H1 (cell line): ENCODE results near the gene TEAD1. TPM values are rescaled to one million over a fixed set of nuclear protein-coding genes. Genes with fewer than 3 reads are reported as not detected.

Source experiments
- CTCF ChIA-PET: fragments of 300-600 bp; sonication (Branson Sonifier 250); formaldehyde crosslinking; loops from one replicate; lab custom pipeline; 2021; ENCODE audit not compliant: partially characterized antibody; lab: Charles Lee
- POLR2A ChIA-PET: fragments of 300-600 bp; sonication (Branson Sonifier 250); formaldehyde crosslinking; loops from one replicate; lab custom pipeline; 2021; ENCODE audit warnings: inconsistent platforms; ENCODE audit not compliant: partially characterized antibody; lab: Charles Lee
- DNase-seq, 2 experiments: peaks; one replicate each; pipeline versions ENCODE4 v3.0.0 to v3.0.0-alpha.2; 2010 to 2022; ENCODE audit warnings: low spot score in 2 of 2, low read depth in 1 of 2, mixed read lengths in 1 of 2
- FAIRE-seq: peaks from 2 replicates; lab custom pipeline; 2011; peaks lifted over from hg19 to GRCh38; lab: Jason Lieb, UNC
- H2AFZ ChIP-seq: 2 replicates; pipeline ENCODE4 v1.8.1; 2012; ENCODE audit warnings: low read length, inconsistent platforms
- H2AK5ac ChIP-seq: 2 replicates; pipeline ENCODE4 v1.6.1; 2013; ENCODE audit warnings: low read depth, low read length
- H2BK120ac ChIP-seq: replicated peaks from 2 replicates; pipeline ENCODE3; 2013; ENCODE audit warnings: low read depth, low read length, inconsistent platforms
- H2BK12ac ChIP-seq: 2 replicates; pipeline ENCODE4 v1.6.1; 2013; ENCODE audit warnings: low read depth, low read length
- H2BK15ac ChIP-seq: 2 replicates; pipeline ENCODE4 v1.6.1; 2013; ENCODE audit warnings: low read length
- H2BK20ac ChIP-seq: 2 replicates; pipeline ENCODE4 v1.6.1; 2013; ENCODE audit warnings: low read length
- H2BK5ac ChIP-seq: 2 replicates; pipeline ENCODE4 v1.6.1; 2013; ENCODE audit warnings: low read depth, low read length
- H3K14ac ChIP-seq: 2 replicates; pipeline ENCODE4 v1.6.1; 2013; ENCODE audit warnings: inconsistent platforms; ENCODE audit not compliant: insufficient read length
- H3K18ac ChIP-seq: 2 replicates; pipeline ENCODE4 v1.6.1; 2013; ENCODE audit warnings: low read length; ENCODE audit errors: extremely low read depth
- H3K23ac ChIP-seq: 2 replicates; pipeline ENCODE4 v1.6.1; 2013; ENCODE audit warnings: inconsistent platforms; ENCODE audit not compliant: insufficient read length
- H3K23me2 ChIP-seq: 2 replicates; pipeline ENCODE4 v1.6.1; 2013; ENCODE audit warnings: low read depth, low read length
- H3K27ac ChIP-seq: 2 replicates; pipeline ENCODE4 v1.6.1; 2011; ENCODE audit warnings: low read depth, low read length, inconsistent platforms
- H3K27me3 ChIP-seq, 4 experiments: replicated peaks in 1 of 4; 1 replicate in 1 of 4; 2 replicates in 3 of 4; pipeline versions ENCODE4 v1.6.1 to v1.8.1; 2011 to 2013; ENCODE audit warnings: low read length in 3 of 4, mild to moderate bottlenecking in 3 of 4, inconsistent platforms in 2 of 4, mixed read lengths in 2 of 4, moderate library complexity in 1 of 4; ENCODE audit not compliant: control insufficient read depth in 3 of 4, insufficient read depth in 3 of 4; ENCODE audit errors: extremely low read depth in 1 of 4
- H3K36me3 ChIP-seq, 4 experiments: 2 replicates each; pipeline versions ENCODE4 v1.6.1 to v1.8.1; 2011 to 2013; ENCODE audit warnings: mild to moderate bottlenecking in 4 of 4, low read length in 3 of 4, moderate library complexity in 2 of 4, control low read depth in 1 of 4, inconsistent platforms in 1 of 4; ENCODE audit not compliant: insufficient read depth in 4 of 4, control insufficient read depth in 2 of 4
- H3K4ac ChIP-seq: replicated peaks from 2 replicates; pipeline ENCODE3; 2013; ENCODE audit warnings: low read length, low read depth, mixed read lengths, inconsistent platforms; ENCODE audit not compliant: insufficient read length
- H3K4me1 ChIP-seq, 4 experiments: replicated peaks in 1 of 4; 1 replicate in 1 of 4; 2 replicates in 3 of 4; pipeline versions ENCODE4 v1.6.1 to v1.8.1; 2011 to 2013; ENCODE audit warnings: low read length in 3 of 4, inconsistent platforms in 2 of 4, mixed read lengths in 1 of 4; ENCODE audit not compliant: insufficient read depth in 4 of 4, control insufficient read depth in 3 of 4
- H3K4me2 ChIP-seq, 2 experiments: 2 replicates each; pipeline versions ENCODE4 v1.6.1 to v1.8.1; 2011 to 2013; ENCODE audit warnings: low read depth in 2 of 2, low read length in 2 of 2, control low read depth in 1 of 2, inconsistent platforms in 1 of 2, mild to moderate bottlenecking in 1 of 2; ENCODE audit not compliant: insufficient read depth in 1 of 2
- H3K4me3 ChIP-seq, 4 experiments: fragments of 200-600, 300-600 bp in 1 of 4; sonication (generic), shearing (Covaris generic), sonication (Bioruptor Twin) in 1 of 4; 2 replicates each; pipeline versions ENCODE4 v1.5.1 to v1.8.1; 2011 to 2016; ENCODE audit warnings: low read length in 4 of 4, low read depth in 3 of 4, control low read depth in 2 of 4, inconsistent platforms in 2 of 4, mild to moderate bottlenecking in 2 of 4, mixed read lengths in 1 of 4, moderate library complexity in 1 of 4; ENCODE audit not compliant: insufficient read depth in 2 of 4; ENCODE audit errors: extremely low read depth in 1 of 4
- H3K56ac ChIP-seq: replicated peaks from 2 replicates; pipeline ENCODE3; 2013; ENCODE audit warnings: low read depth, mild to moderate bottlenecking, mixed read lengths, low read length, inconsistent platforms; ENCODE audit not compliant: insufficient read length
- H3K79me1 ChIP-seq: 2 replicates; pipeline ENCODE4 v1.6.1; 2013; ENCODE audit warnings: low read depth, low read length, control low read depth
- H3K79me2 ChIP-seq, 2 experiments: 2 replicates each; pipeline versions ENCODE4 v1.6.1 to v1.8.1; 2012 to 2013; ENCODE audit warnings: low read length in 2 of 2, mild to moderate bottlenecking in 2 of 2, inconsistent platforms in 1 of 2; ENCODE audit not compliant: insufficient read depth in 2 of 2, control insufficient read depth in 1 of 2
- H3K9ac ChIP-seq, 4 experiments: replicated peaks in 1 of 4; 1 replicate in 1 of 4; 2 replicates in 3 of 4; pipeline versions ENCODE4 v1.6.1 to v1.8.1; 2011 to 2013; ENCODE audit warnings: low read depth in 3 of 4, low read length in 3 of 4, control low read depth in 2 of 4, mild to moderate bottlenecking in 2 of 4, moderate library complexity in 2 of 4, inconsistent platforms in 1 of 4; ENCODE audit errors: extremely low read depth in 1 of 4
- H3K9me3 ChIP-seq, 2 experiments: 2 replicates each; pipeline versions ENCODE4 v1.6.1 to v1.8.1; 2012 to 2013; ENCODE audit warnings: mild to moderate bottlenecking in 2 of 2, moderate library complexity in 2 of 2, control low read depth in 1 of 2, inconsistent platforms in 1 of 2, low read depth in 1 of 2, low read length in 1 of 2, mixed read lengths in 1 of 2; ENCODE audit not compliant: insufficient read depth in 2 of 2
- H4K20me1 ChIP-seq, 2 experiments: replicated peaks in 1 of 2; 2 replicates each; pipeline versions ENCODE3 to v1.8.1; 2011 to 2013; ENCODE audit warnings: inconsistent platforms in 2 of 2, low read length in 2 of 2, mild to moderate bottlenecking in 1 of 2; ENCODE audit not compliant: insufficient read depth in 2 of 2, control insufficient read depth in 1 of 2
- H4K5ac ChIP-seq: 2 replicates; pipeline ENCODE4 v1.6.1; 2013; ENCODE audit warnings: low read length, low read depth, mixed read lengths, inconsistent platforms; ENCODE audit not compliant: insufficient read length
- H4K8ac ChIP-seq: 2 replicates; pipeline ENCODE4 v1.8.0; 2013; ENCODE audit warnings: mild to moderate bottlenecking, moderate library complexity, low read length, inconsistent platforms; ENCODE audit not compliant: insufficient read depth; ENCODE audit errors: extremely low read depth
- H4K91ac ChIP-seq: replicated peaks from 2 replicates; pipeline ENCODE3; 2013; ENCODE audit warnings: low read length, mixed read lengths, inconsistent platforms; ENCODE audit not compliant: insufficient read length
- BCL11A ChIP-seq, 2 experiments: IDR thresholded peaks; one replicate each; pipeline ENCODE4 v1.6.1; 2011; ENCODE audit warnings: low read depth in 2 of 2, low read length in 2 of 2, mild to moderate bottlenecking in 2 of 2
- EGR1 ChIP-seq: IDR thresholded peaks from 2 replicates; pipeline ENCODE4 v1.6.1; 2011; ENCODE audit warnings: low read depth, low read length, borderline replicate concordance
- EP300 ChIP-seq, 2 experiments: IDR thresholded peaks; 1 replicate in 1 of 2; 2 replicates in 1 of 2; pipeline ENCODE4 v1.6.1; 2011 to 2012; ENCODE audit warnings: low read depth in 2 of 2, low read length in 2 of 2, mild to moderate bottlenecking in 2 of 2, borderline replicate concordance in 1 of 2, inconsistent platforms in 1 of 2, moderate library complexity in 1 of 2
- GABPA ChIP-seq: IDR thresholded peaks from 2 replicates; pipeline ENCODE4 v1.6.1; 2011; ENCODE audit warnings: mild to moderate bottlenecking, low read length, moderate library complexity, borderline replicate concordance; ENCODE audit not compliant: insufficient read depth
- HDAC2 ChIP-seq, 2 experiments: fragments of 300-600 bp in 1 of 2; sonication (generic) in 1 of 2; IDR thresholded peaks; 2 replicates each; pipeline ENCODE4 v1.6.1; 2011 to 2012; ENCODE audit warnings: low read depth in 2 of 2, low read length in 2 of 2, mild to moderate bottlenecking in 2 of 2, moderate library complexity in 2 of 2, borderline replicate concordance in 1 of 2, inconsistent platforms in 1 of 2
- KDM4A ChIP-seq: IDR thresholded peaks from one replicate; pipeline ENCODE4 v1.7.1; 2012; ENCODE audit warnings: low read depth, mild to moderate bottlenecking, moderate library complexity, low read length, inconsistent platforms; ENCODE audit not compliant: severe bottlenecking
- PHF8 ChIP-seq: fragments of 200-600 bp; sonication (generic); conservative IDR thresholded peaks from 2 replicates; pipeline ENCODE4 v1.7.1; 2012; ENCODE audit warnings: low read depth, mild to moderate bottlenecking, inconsistent platforms, low read length, moderate library complexity
- POU5F1 ChIP-seq: IDR thresholded peaks from 2 replicates; pipeline ENCODE4 v1.6.1; 2011; ENCODE audit warnings: low read depth, mild to moderate bottlenecking, low read length, moderate library complexity
- RAD21 ChIP-seq, 2 experiments: IDR thresholded peaks in 1 of 2; conservative IDR thresholded peaks in 1 of 2; 2 replicates each; pipeline ENCODE4 v1.6.1; 2011; ENCODE audit warnings: low read depth in 2 of 2, low read length in 2 of 2, improper control_type of control experiment in 1 of 2, inconsistent platforms in 1 of 2, mild to moderate bottlenecking in 1 of 2, moderate library complexity in 1 of 2
- SIRT6 ChIP-seq: IDR thresholded peaks from one replicate; pipeline ENCODE4 v1.7.1; 2012; ENCODE audit warnings: low read length, inconsistent platforms
- TCF12 ChIP-seq: IDR thresholded peaks from 2 replicates; pipeline ENCODE4 v1.6.1; 2011; ENCODE audit warnings: low read depth, mild to moderate bottlenecking, low read length
- ZNF274 ChIP-seq: IDR thresholded peaks from 2 replicates; pipeline ENCODE4 v1.7.0; 2012; ENCODE audit warnings: low read length, borderline replicate concordance; ENCODE audit errors: extremely low read depth
- WGBS, 2 experiments: shearing (Covaris generic) in 1 of 2; methylation state at CpG; one replicate each; pipeline versions ENCODE4 v1.1.6 to v1.1.7; 2013 to 2015; ENCODE audit warnings: low lambda C conversion rate in 2 of 2, mixed read lengths in 2 of 2, inconsistent platforms in 1 of 2, low coverage in 1 of 2, missing lambda C conversion rate in 1 of 2; ENCODE audit not compliant: insufficient replicate concordance in 2 of 2, insufficient coverage in 1 of 2, insufficient read length in 1 of 2; ENCODE audit errors: extremely low coverage in 1 of 2, missing lambda C conversion rate in 1 of 2; 5-methylcytosine and 5-hydroxymethylcytosine counted together
- polyA plus RNA-seq, 7 experiments: library from polyadenylated mRNA; depleted of rRNA in 3 of 7; stranded (reverse) in 5 of 7; unstranded in 2 of 7; fragments of >200 nt in 5 of 7; fragments of 200-250 nt in 2 of 7; gene quantifications; 1 replicate in 5 of 7; 2 replicates in 1 of 7; 4 replicates in 1 of 7; pipeline versions ENCODE4 v1.2.1 to v1.2.3, GENCODE V29; 2011 to 2013; ENCODE audit warnings: missing spikeins in 2 of 7, mixed read lengths in 2 of 7
- total RNA-seq: library from RNA; stranded (reverse); fragmentation: NEBNext Ultra II Directional; extraction: Animal tissue kit (Norgen Biotek cat#: 25700); gene quantifications from 2 replicates; pipeline ENCODE4 v1.2.1, GENCODE V29; 2021

TEAD1 gene
- total and polyA plus RNA-seq, 2 of the 8 experiments (the other 6 are each of a cell fraction or from before 2014, with no cell fraction given), result 15.6 to 67.4 TPM

DNA sequence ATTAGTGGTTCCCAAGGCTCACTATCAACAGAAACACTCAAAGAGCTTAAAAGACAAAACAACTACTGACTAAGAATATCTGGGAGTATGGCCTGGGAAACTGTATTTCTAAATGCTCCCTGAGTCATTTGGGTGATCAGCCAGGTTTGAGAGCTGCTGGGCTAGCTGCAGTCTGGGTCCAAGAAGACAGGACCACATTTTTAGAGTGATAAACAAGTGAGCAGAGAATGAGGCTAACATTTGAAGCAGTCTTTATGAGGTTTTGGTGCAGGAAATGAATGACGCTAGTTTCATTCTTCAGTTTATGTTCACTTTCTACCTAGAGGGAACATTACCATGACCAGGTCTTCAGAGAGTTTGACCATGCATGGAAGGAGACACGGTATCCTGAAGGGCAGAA, 97.7 kb downstream of the TEAD1 start:
- H2BK20ac ChIP-seq, result no peak overlapping the region
- H2AFZ ChIP-seq, result no peak overlapping the region
- no peak overlapping the region for H3K4ac ChIP-seq
- H2BK15ac ChIP-seq, result no peak overlapping the region
- no peaks in the 10 kb centered on the region for H3K9me3 ChIP-seq
- no peak overlapping the region for H2BK12ac ChIP-seq
- H3K4me2 ChIP-seq, result no peak overlapping the region
- CTCF ChIA-PET, result no interaction called here
- no peak for TF ChIP-seq TCF12
- TF ChIP-seq RAD21 (IDR thresholded peaks at IDR 0.05 in 1 of 2, conservative IDR thresholded peaks at IDR 0.05 in 1 of 2; ENCODE audit: low read depth in 2 of 2, low read length in 2 of 2), result no peak
- no peak for TF ChIP-seq SIRT6
- no peak for TF ChIP-seq KDM4A
- no peak for TF ChIP-seq EP300 (IDR thresholded peaks at IDR 0.05; ENCODE audit: borderline replicate concordance in 1 of 2, low read depth in 2 of 2, low read length in 2 of 2)
- TF ChIP-seq PHF8, result no peak
- no peak for TF ChIP-seq POU5F1
- TF ChIP-seq EGR1, result no peak
- no peak for TF ChIP-seq ZNF274
- TF ChIP-seq GABPA, result no peak
- no peak for TF ChIP-seq BCL11A (IDR thresholded peaks at IDR 0.05; ENCODE audit: low read depth in 2 of 2, low read length in 2 of 2)
- TF ChIP-seq HDAC2 (IDR thresholded peaks at IDR 0.05; ENCODE audit: borderline replicate concordance in 1 of 2, low read depth in 2 of 2, low read length in 2 of 2), result no peak
- POLR2A ChIA-PET, result no interaction called here
- peaks cover 13% of the 10 kb centered on the region for H3K79me1 ChIP-seq
- H3K9ac ChIP-seq, result no peak overlapping the region
- no peak for FAIRE-seq
- peaks cover 0 to 14% (median 5%) of the 10 kb centered on the region in 4 experiments; a peak in 6 of 7 replicates for H3K4me1 ChIP-seq
- 87% methylated on average over 2 of the region's 2 CpGs; no CpG with 5 or more reads in 1 of the 2 experiments for WGBS, 2 experiments
- H3K27ac ChIP-seq, result no peak overlapping the region
- H4K8ac ChIP-seq, result no peak overlapping the region
- H4K5ac ChIP-seq, result no peak overlapping the region
- DNase-seq, result no peak
- no peak overlapping the region for H3K18ac ChIP-seq
- H4K91ac ChIP-seq, result no peak overlapping the region
- peaks cover 0 to 89% of the 10 kb centered on the region in 2 experiments; a peak in 2 of 4 replicates for H3K79me2 ChIP-seq
- H3K4me3 ChIP-seq, result no peak overlapping the region
- no peak overlapping the region for H2AK5ac ChIP-seq
- H4K20me1 ChIP-seq, result peaks cover 3 to 7% of the 10 kb centered on the region in 2 experiments
- no peaks in the 10 kb centered on the region for H3K23me2 ChIP-seq
- H3K56ac ChIP-seq, result no peak overlapping the region
- no peaks in the 10 kb centered on the region for H3K27me3 ChIP-seq
- H3K36me3 ChIP-seq, result no peaks in the 10 kb centered on the region
- H2BK120ac ChIP-seq, result no peak overlapping the region
- no peak overlapping the region for H3K14ac ChIP-seq
- no peak overlapping the region for H3K23ac ChIP-seq
- no peak overlapping the region for H2BK5ac ChIP-seq
